Muscle layer of duodenum (tissue), 2 donors: ENCODE data around the gene MAP4K3.
"Not testable (repeated sequence)": the region's sequence is repeated elsewhere in the genome, so short reads cannot be mapped to it uniquely, and the experiment has no call there.

Source experiments
- H3K27ac ChIP-seq: one replicate; pipeline ENCODE4 v1.7.0; 2013; ENCODE audit warnings: mild to moderate bottlenecking, low read length
- H3K27me3 ChIP-seq: one replicate; pipeline ENCODE4 v1.7.0; 2013; ENCODE audit warnings: low read depth, mild to moderate bottlenecking, control low read depth, low read length
- H3K36me3 ChIP-seq, 2 donors: one replicate each; pipeline ENCODE4 v1.7.0; 2013; ENCODE audit warnings: low read length in 2 of 2, control low read depth in 1 of 2, mild to moderate bottlenecking in 1 of 2; ENCODE audit not compliant: insufficient read depth in 2 of 2, control insufficient read depth in 1 of 2
- H3K4me1 ChIP-seq, 2 donors: one replicate each; pipeline ENCODE4 v1.7.0; 2013; ENCODE audit warnings: low read length in 2 of 2, mild to moderate bottlenecking in 2 of 2, control low read depth in 1 of 2, moderate library complexity in 1 of 2; ENCODE audit not compliant: insufficient read depth in 2 of 2, control insufficient read depth in 1 of 2
- H3K4me3 ChIP-seq, 2 donors: one replicate each; pipeline ENCODE4 v1.7.0; 2013; ENCODE audit warnings: low read length in 2 of 2, low read depth in 1 of 2, mild to moderate bottlenecking in 1 of 2
- H3K9me3 ChIP-seq, 2 donors: one replicate each; pipeline ENCODE4 v1.7.0; 2013; ENCODE audit warnings: low read length in 2 of 2, control low read depth in 1 of 2, mild to moderate bottlenecking in 1 of 2; ENCODE audit not compliant: control insufficient read depth in 1 of 2
- donor health status: healthy.

The MAP4K3 gene

GRCh38 chr2:39360342-39360741, 76.7 kb downstream of the MAP4K3 start:
- H3K27me3 ChIP-seq, H3K27ac ChIP-seq, H3K4me3 ChIP-seq, H3K36me3 ChIP-seq, H3K4me1 ChIP-seq: not testable (repeated sequence)
- H3K9me3 ChIP-seq = peaks cover 3 to 20% of the 10 kb centered on the region in 2 donors

GRCh38 chr2:39359453-39360038, 77.5 kb downstream of the MAP4K3 start:
- peaks cover 6 to 7% of the 10 kb centered on the region in 2 donors for H3K36me3 ChIP-seq
- H3K9me3 ChIP-seq = peaks cover 3 to 20% of the 10 kb centered on the region in 2 donors
- no peak overlapping the region for H3K27ac ChIP-seq
- H3K4me1 ChIP-seq = peaks cover 0 to 4% of the 10 kb centered on the region in 2 donors
- H3K4me3 ChIP-seq = no peak overlapping the region
- H3K27me3 ChIP-seq = no peaks in the 10 kb centered on the region

- Histone ChIP-seq H3K27me3 (no peaks in the 10 kb centered on the region), H3K9me3 (peaks cover 0 to 17% of the 10 kb centered on the region in 2 donors), H3K4me3 (no peak overlapping the region), H3K4me1 (peaks cover 0 to 4% of the 10 kb centered on the region in 2 donors), H3K36me3 (peaks cover 6 to 7% of the 10 kb centered on the region in 2 donors), H3K27ac (no peak overlapping the region)
Observed at GRCh38 chr2:39356922-39357639, 80.0 kb downstream of the MAP4K3 start.

GRCh38 chr2:39350658-39351057, 86.4 kb downstream of the MAP4K3 start:
- Histone ChIP-seq H3K27ac (no peak overlapping the region), H3K4me3 (no peak overlapping the region), H3K27me3 (no peaks in the 10 kb centered on the region), H3K36me3 (peaks cover 0 to 3% of the 10 kb centered on the region in 2 donors), H3K4me1 (no peaks in the 10 kb centered on the region), H3K9me3 (no peaks in the 10 kb centered on the region)

GRCh38 chr2:39338502-39338901, 98.6 kb downstream of the MAP4K3 start:
- no peaks in the 10 kb centered on the region for H3K27me3 ChIP-seq
- H3K4me3 ChIP-seq = no peak overlapping the region
- peaks cover 0 to 8% of the 10 kb centered on the region in 2 donors for H3K4me1 ChIP-seq
- no peaks in the 10 kb centered on the region for H3K36me3 ChIP-seq
- no peak overlapping the region for H3K27ac ChIP-seq
- no peaks in the 10 kb centered on the region for H3K9me3 ChIP-seq

- Histone ChIP-seq H3K9me3 (no peaks in the 10 kb centered on the region), H3K36me3 (no peaks in the 10 kb centered on the region), H3K27me3 (no peaks in the 10 kb centered on the region), H3K4me3 (no peak overlapping the region), H3K4me1 (peaks cover 0 to 8% of the 10 kb centered on the region in 2 donors), H3K27ac (no peak overlapping the region)
Observed at GRCh38 chr2:39335930-39336329, 101.2 kb downstream of the MAP4K3 start.

GRCh38 chr2:39334978-39335377, 102.1 kb downstream of the MAP4K3 start:
- Histone ChIP-seq H3K27ac (no peak overlapping the region), H3K27me3 (no peaks in the 10 kb centered on the region), H3K36me3 (no peaks in the 10 kb centered on the region), H3K4me3 (no peak overlapping the region), H3K9me3 (no peaks in the 10 kb centered on the region), H3K4me1 (peaks cover 0 to 8% of the 10 kb centered on the region in 2 donors)

DNA sequence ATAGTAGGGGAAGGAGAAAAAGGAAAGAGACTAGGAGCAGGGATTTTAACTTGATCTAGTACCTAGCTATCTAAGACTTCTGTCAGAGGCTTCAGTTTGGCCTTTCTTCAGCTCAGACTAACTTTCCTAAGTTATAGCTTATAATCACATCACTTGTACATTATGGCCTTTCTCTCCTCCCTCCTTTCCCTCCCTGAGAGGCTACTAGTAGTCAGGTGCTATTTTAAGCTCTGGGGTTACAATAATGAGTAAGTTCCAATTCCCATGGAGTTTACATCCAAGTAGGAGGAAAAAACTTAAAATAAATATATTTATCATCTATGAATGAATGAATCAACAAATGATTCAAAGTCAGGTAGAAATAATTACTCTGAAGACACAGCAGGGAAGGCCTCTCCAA, 102.6 kb downstream of the MAP4K3 start:
- Histone ChIP-seq H3K4me3 (no peak overlapping the region), H3K9me3 (no peaks in the 10 kb centered on the region), H3K36me3 (peaks cover 0 to 2% of the 10 kb centered on the region in 2 donors), H3K27ac (no peak overlapping the region), H3K27me3 (no peaks in the 10 kb centered on the region), H3K4me1 (peaks cover 0 to 5% of the 10 kb centered on the region in 2 donors)

GRCh38 chr2:39326644-39327043, 110.4 kb downstream of the MAP4K3 start:
- no peaks in the 10 kb centered on the region for H3K9me3 ChIP-seq
- H3K27me3 ChIP-seq = no peaks in the 10 kb centered on the region
- no peak overlapping the region for H3K4me3 ChIP-seq
- H3K36me3 ChIP-seq = peaks cover 7 to 17% of the 10 kb centered on the region in 2 donors
- H3K27ac ChIP-seq = no peak overlapping the region
- H3K4me1 ChIP-seq = no peaks in the 10 kb centered on the region

- Histone ChIP-seq H3K27me3 (no peaks in the 10 kb centered on the region), H3K4me3 (no peak overlapping the region), H3K9me3 (no peaks in the 10 kb centered on the region), H3K4me1 (no peaks in the 10 kb centered on the region), H3K36me3 (peaks cover 7 to 17% of the 10 kb centered on the region in 2 donors), H3K27ac (no peak overlapping the region)
Observed at GRCh38 chr2:39325966-39326365, 111.1 kb downstream of the MAP4K3 start.

DNA sequence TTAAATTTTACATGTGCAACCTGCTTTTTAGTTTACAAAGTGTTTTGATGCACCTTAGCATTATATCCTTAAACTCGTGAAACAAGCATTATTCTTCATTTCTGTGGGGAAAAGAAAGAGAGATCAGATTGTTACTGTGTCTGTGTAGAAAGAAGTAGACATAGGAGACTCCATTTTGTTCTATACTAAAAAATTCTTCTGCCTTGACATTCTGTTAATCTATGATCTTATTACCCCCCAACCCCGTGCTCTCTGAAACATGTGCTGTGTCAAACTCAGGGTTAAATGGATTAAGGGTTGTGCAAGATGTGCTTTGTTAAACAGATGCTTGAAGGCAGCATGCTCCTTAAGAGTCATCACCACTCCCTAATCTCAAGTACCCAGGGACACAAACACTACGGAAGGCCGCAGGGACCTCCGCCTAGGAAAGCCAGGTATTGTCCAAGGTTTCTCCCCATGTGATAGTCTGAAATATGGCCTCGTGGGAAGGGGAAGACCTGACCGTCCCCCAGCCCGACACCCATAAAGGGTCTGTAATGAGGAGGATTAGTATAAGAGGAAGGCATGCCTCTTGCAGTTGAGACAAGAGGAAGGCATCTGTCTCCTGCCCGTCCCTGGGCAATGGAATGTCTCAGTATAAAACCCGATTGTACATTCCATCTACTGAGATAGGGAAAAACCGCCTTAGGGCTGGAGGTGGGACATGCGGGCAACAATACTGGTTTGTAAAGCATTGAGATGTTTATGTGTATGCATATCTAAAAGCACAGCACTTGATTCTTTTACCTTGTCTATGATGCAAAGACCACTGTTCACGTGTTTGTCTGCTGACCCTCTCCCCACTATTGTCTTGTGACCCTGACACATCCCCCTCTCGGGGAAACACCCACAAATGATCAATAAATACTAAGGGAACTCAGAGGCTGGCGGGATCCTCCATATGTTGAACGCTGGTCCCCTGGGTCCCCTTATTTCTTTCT, 115.7 kb downstream of the MAP4K3 start:
- H3K4me1 ChIP-seq = not testable (repeated sequence)

More for the DNA sequence above, 115.7 kb downstream of the MAP4K3 start:
- H3K36me3 ChIP-seq = peaks cover 10 to 13% of the 10 kb centered on the region in 2 donors
- H3K27ac ChIP-seq, H3K27me3 ChIP-seq, H3K9me3 ChIP-seq, H3K4me3 ChIP-seq: not testable (repeated sequence)
